Gastrocnemius medialis (tissue), 4 donors: Measurements from ENCODE around the gene CCM2. TPM values are rescaled to one million over a fixed set of nuclear protein-coding genes. Genes with fewer than 3 reads are reported as not detected.

Source experiments
- ATAC-seq, 2 donors: fragments of 150-250 bp; one replicate each; pipeline ENCODE4 v1.9.1; 2016
- DNase-seq, 2 donors: peaks; one replicate each; pipeline ENCODE4 v3.0.0-alpha.2; 2019
- H3K27ac ChIP-seq, 4 donors: fragments of 200-600 bp; sonication (generic); 1 replicate in 1 of 4; 2 replicates in 3 of 4; pipeline ENCODE4 v1.5.1; 2016 to 2018; ENCODE audit warnings: mild to moderate bottlenecking in 2 of 4, moderate library complexity in 1 of 4
- H3K27me3 ChIP-seq, 3 donors: fragments of 200-600 bp; sonication (generic) in 2 of 3; 1 replicate in 1 of 3; 2 replicates in 2 of 3; pipeline versions ENCODE4 v1.5.1 to v1.6.0; 2016 to 2019; ENCODE audit warnings: mild to moderate bottlenecking in 1 of 3, moderate library complexity in 1 of 3
- H3K36me3 ChIP-seq, 2 donors: fragments of 200-600 bp; sonication (generic) in 1 of 2; one replicate each; pipeline ENCODE4 v1.5.1; 2017 to 2018
- H3K4me1 ChIP-seq, 2 donors: fragments of 200-600 bp; sonication (generic) in 1 of 2; one replicate each; pipeline ENCODE4 v1.5.1; 2016 to 2017; ENCODE audit warnings: mild to moderate bottlenecking in 2 of 2
- H3K4me3 ChIP-seq, 4 donors: fragments of 200-600 bp; sonication (generic) in 3 of 4; 1 replicate in 1 of 4; 2 replicates in 3 of 4; pipeline ENCODE4 v1.5.1; 2016 to 2019; ENCODE audit warnings: mild to moderate bottlenecking in 2 of 4
- H3K9me3 ChIP-seq, 3 donors: fragments of 200-600 bp; sonication (generic) in 2 of 3; 1 replicate in 1 of 3; 2 replicates in 2 of 3; pipeline ENCODE4 v1.5.1; 2016 to 2019
- POLR2A ChIP-seq, 2 donors: fragments of 450-650 bp; IDR thresholded peaks; one replicate each; pipeline ENCODE4 v1.6.1; 2017; ENCODE audit warnings: antibody characterized with exemption in 2 of 2, mild to moderate bottlenecking in 2 of 2, moderate library complexity in 2 of 2
- in situ Hi-C, 4 donors: fragments of 200-750 bp; cut with MboI; loops; one replicate each; pipeline versions ENCODE4 v1.15.0 to v1.8.0; 2017; ENCODE audit warnings: low sequenced_read_pairs in 4 of 4
- intact Hi-C: fragments of 100-400 bp; cut with DNase I; formaldehyde crosslinking; loops from one replicate; pipeline ENCODE4 v1.15.1; 2023; ENCODE audit warnings: low total_unique reads
- total RNA-seq, 4 donors: library from RNA; depleted of rRNA; stranded (reverse); fragments of >200 nt; gene quantifications; one replicate each; pipeline versions ENCODE4 v1.1.0 to v1.2.3, GENCODE V29; 2016
- TF ChIP-seq, protein P1 (sequence below), 5 experiments: fragments of 450-650 bp in 3 of 5; fragments of 200-600 bp in 2 of 5; sonication (generic) in 2 of 5; IDR thresholded peaks in 4 of 5; conservative IDR thresholded peaks in 1 of 5; 1 replicate in 4 of 5; 2 replicates in 1 of 5; pipeline ENCODE4 v1.5.1; 2016 to 2019; ENCODE audit warnings: antibody characterized with exemption in 5 of 5, mild to moderate bottlenecking in 3 of 5, moderate library complexity in 3 of 5

CCM2 gene
- total RNA-seq, 4 donors from 2014 or later: 37.7 to 61.8 (median 47.4) TPM

DNA sequence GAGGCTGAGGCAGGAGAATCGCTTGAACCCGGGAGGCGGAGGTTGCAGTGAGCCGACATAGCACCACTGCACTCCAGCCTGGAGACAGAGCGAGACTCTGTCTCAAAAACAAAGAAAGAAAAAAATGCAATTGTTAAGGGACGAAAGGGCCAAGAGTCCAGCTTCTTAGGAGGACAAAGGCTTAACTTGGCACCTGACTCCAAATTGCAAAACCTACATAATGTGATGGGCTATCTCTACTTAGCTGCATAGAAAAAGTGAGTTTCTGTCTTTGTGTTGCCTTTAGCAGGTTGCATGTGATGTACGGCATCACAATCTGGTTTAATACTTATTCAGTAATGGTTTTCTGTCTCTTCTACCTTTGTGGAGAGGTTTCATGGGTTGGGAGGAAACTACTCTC lies 12.5 kb upstream of the CCM2 start:
- ATAC-seq: no peak
- Histone ChIP-seq H3K4me1 (peaks cover 18 to 22% of the 10 kb centered on the region in 2 donors), H3K36me3 (peaks cover 2 to 27% of the 10 kb centered on the region in 2 donors), H3K4me3 (peak overlapping the region in 3 of 4 donors; percentile 60 to 77 (median 64)), H3K27ac (peak overlapping the region; percentile 92 to 98 (median 94)), H3K9me3 (no peaks in the 10 kb centered on the region), H3K27me3 (no peaks in the 10 kb centered on the region)
- no peak for DNase-seq
- in situ Hi-C loops (loop anchor here in 1 of 4 donors (10.0 kb wide), 1 partner anchor 127 kb away; the partner anchor contains the start of gene TBRG4), intact Hi-C loops (loop anchor here (2.0 kb wide), 2 partner anchors 103 to 123 kb away; partner anchors contain the start of genes PURB and TBRG4)
- TF ChIP-seq POLR2A (IDR thresholded peaks at IDR 0.05): no peak
- TF ChIP-seq, protein P1, sequence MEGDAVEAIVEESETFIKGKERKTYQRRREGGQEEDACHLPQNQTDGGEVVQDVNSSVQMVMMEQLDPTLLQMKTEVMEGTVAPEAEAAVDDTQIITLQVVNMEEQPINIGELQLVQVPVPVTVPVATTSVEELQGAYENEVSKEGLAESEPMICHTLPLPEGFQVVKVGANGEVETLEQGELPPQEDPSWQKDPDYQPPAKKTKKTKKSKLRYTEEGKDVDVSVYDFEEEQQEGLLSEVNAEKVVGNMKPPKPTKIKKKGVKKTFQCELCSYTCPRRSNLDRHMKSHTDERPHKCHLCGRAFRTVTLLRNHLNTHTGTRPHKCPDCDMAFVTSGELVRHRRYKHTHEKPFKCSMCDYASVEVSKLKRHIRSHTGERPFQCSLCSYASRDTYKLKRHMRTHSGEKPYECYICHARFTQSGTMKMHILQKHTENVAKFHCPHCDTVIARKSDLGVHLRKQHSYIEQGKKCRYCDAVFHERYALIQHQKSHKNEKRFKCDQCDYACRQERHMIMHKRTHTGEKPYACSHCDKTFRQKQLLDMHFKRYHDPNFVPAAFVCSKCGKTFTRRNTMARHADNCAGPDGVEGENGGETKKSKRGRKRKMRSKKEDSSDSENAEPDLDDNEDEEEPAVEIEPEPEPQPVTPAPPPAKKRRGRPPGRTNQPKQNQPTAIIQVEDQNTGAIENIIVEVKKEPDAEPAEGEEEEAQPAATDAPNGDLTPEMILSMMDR (IDR thresholded peaks at IDR 0.05 in 4 of 5, conservative IDR thresholded peaks at IDR 0.05 in 1 of 5): no peak

DNA sequence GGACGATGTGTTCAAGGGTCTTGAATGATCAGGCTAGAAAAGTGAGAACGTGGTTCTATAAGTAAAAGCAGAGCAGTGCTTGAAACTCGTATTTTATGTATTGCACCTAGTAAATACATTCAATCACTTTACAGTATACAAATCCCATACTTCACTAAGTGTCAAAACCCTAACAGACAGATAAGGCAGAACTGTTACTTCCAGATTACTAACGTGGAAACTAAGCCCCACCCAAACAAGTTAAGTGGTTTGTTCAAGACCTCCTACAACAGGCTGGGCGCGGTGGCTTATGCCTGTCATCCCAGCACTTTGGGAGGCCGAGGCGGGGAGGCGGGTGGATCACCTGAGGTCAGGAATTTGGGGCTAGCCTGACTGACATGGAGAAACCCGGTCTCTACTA lies 12.0 kb upstream of the CCM2 start:
- no peak for DNase-seq
- no peak for ATAC-seq
- Histone ChIP-seq H3K4me1 (peaks cover 18 to 22% of the 10 kb centered on the region in 2 donors), H3K27ac (no peak overlapping the region), H3K36me3 (peaks cover 2 to 22% of the 10 kb centered on the region in 2 donors), H3K27me3 (no peaks in the 10 kb centered on the region), H3K4me3 (no peak overlapping the region), H3K9me3 (no peaks in the 10 kb centered on the region)
- intact Hi-C loops: loop anchor here (2.0 kb wide), 2 partner anchors 103 to 123 kb away; partner anchors contain the start of genes PURB and TBRG4
- TF ChIP-seq, protein P1 (IDR thresholded peaks at IDR 0.05 in 4 of 5, conservative IDR thresholded peaks at IDR 0.05 in 1 of 5): no peak
- TF ChIP-seq POLR2A (IDR thresholded peaks at IDR 0.05): no peak
- in situ Hi-C loops: loop anchor here in 1 of 4 donors (10.0 kb wide), 1 partner anchor 127 kb away; the partner anchor contains the start of gene TBRG4

DNA sequence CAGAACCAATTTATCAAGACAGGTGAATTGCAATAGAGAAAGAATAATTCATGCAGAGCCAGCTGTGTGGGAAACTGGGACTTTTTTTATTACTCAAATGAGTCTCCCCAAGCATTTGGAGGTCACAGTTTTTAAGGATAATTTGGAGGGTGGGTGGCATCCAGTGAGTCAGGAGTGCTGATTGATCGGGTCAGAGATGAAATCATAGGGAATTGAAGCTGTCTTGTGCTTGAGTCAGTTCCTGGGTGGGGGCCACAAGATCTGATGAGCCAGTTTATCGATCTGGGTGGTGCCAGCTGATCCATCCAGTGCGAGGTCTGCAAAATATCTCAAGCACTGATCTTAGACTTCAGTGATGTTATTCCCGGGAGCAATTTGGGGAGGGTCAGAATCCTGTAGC lies 11.3 kb upstream of the CCM2 start:
- intact Hi-C loops (no loop called here), in situ Hi-C loops (loop anchor here in 1 of 4 donors (10.0 kb wide), 1 partner anchor 126 kb away; the partner anchor contains the start of gene TBRG4)
- DNase-seq (no peak), ATAC-seq (no peak)
- peaks cover 18 to 22% of the 10 kb centered on the region in 2 donors for H3K4me1 ChIP-seq
- H3K4me3 ChIP-seq: no peak overlapping the region
- no peaks in the 10 kb centered on the region for H3K9me3 ChIP-seq
- no peak overlapping the region for H3K27ac ChIP-seq
- TF ChIP-seq, protein P1 (IDR thresholded peaks at IDR 0.05 in 4 of 5, conservative IDR thresholded peaks at IDR 0.05 in 1 of 5): no peak
- TF ChIP-seq POLR2A (IDR thresholded peaks at IDR 0.05): no peak
- H3K36me3 ChIP-seq: peaks cover 2 to 15% of the 10 kb centered on the region in 2 donors
- no peaks in the 10 kb centered on the region for H3K27me3 ChIP-seq

DNA sequence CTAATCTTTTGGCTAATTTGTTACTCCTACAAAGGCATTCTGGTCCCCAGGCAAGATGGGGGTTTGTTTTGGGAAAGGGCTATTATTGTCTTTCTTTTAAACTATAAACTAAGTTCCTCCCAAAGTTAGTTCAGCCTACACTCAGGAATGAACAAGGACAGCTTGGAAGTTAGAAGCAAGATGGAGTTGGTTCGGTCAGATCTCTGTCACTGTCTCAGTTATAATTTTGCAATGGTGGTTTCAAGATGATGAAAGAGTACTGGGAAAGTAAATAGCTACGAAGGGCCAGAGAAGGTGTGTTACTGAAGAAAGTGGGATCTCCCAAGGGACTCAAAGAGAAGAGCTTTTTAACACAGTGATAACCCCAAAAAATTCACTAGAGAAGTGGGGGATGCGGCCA lies 10.9 kb upstream of the CCM2 start:
- in situ Hi-C loops (loop anchor here in 1 of 4 donors (10.0 kb wide), 1 partner anchor 126 kb away; the partner anchor contains the start of gene TBRG4), intact Hi-C loops (no loop called here)
- H3K27me3 ChIP-seq: no peaks in the 10 kb centered on the region
- no peak for DNase-seq
- no peak for ATAC-seq
- H3K36me3 ChIP-seq: peaks cover 0 to 10% of the 10 kb centered on the region in 2 donors
- no peak for TF ChIP-seq POLR2A (IDR thresholded peaks at IDR 0.05)
- TF ChIP-seq, protein P1 (IDR thresholded peaks at IDR 0.05 in 4 of 5, conservative IDR thresholded peaks at IDR 0.05 in 1 of 5): no peak
- H3K4me1 ChIP-seq: peaks cover 18 to 22% of the 10 kb centered on the region in 2 donors
- H3K27ac ChIP-seq: no peak overlapping the region
- no peak overlapping the region for H3K4me3 ChIP-seq
- H3K9me3 ChIP-seq: no peaks in the 10 kb centered on the region
